HFFc6 (cell line): ENCODE results near the gene DOK4. TPM values are rescaled to one million over a fixed set of nuclear protein-coding genes. Genes with fewer than 3 reads are reported as not detected.
A peak's percentile ranks its signal among the peaks of the same experiment; 100 is the strongest.

Experiments used
- DNase-seq: peaks from one replicate; pipeline ENCODE4 v3.0.0-alpha.2; 2018
- H3K27ac Mint-ChIP-seq: 2 replicates; pipeline ENCODE4 v1.8.0; 2020; ENCODE audit warnings: mild to moderate bottlenecking, mixed read lengths
- H3K27me3 Mint-ChIP-seq: 2 replicates; pipeline ENCODE4 v1.8.0; 2021; ENCODE audit warnings: mild to moderate bottlenecking, moderate library complexity, mixed read lengths; ENCODE audit not compliant: insufficient read depth
- H3K36me3 Mint-ChIP-seq: 2 replicates; pipeline ENCODE4 v1.8.0; 2021; ENCODE audit warnings: low read depth, mixed read lengths
- H3K4me1 Mint-ChIP-seq: 2 replicates; pipeline ENCODE4 v1.8.0; 2020; ENCODE audit warnings: low read depth, mixed read lengths
- H3K4me3 Mint-ChIP-seq: 2 replicates; pipeline ENCODE4 v1.8.0; 2020; ENCODE audit warnings: mild to moderate bottlenecking, moderate library complexity, mixed read lengths
- H3K9me3 Mint-ChIP-seq: 2 replicates; pipeline ENCODE4 v1.8.0; 2020; ENCODE audit warnings: mild to moderate bottlenecking, mixed read lengths
- total RNA-seq, 6 experiments: library from RNA; stranded (reverse); fragmentation: NEBNext Ultra II Directional; extraction: Animal tissue kit (Norgen Biotek cat#: 25700); gene quantifications; 2 replicates in 1 of 6; 3 replicates in 5 of 6; pipeline ENCODE4 v1.2.3, GENCODE V29; 2021
- TF ChIP-seq, protein P1 (sequence below): fragments of 200-600 bp; sonication (generic); IDR thresholded peaks from 2 replicates; pipeline ENCODE4 v1.5.0; 2021; ENCODE audit warnings: antibody characterized with exemption, mild to moderate bottlenecking

DOK4 gene
- total RNA-seq, 6 experiments from 2014 or later = 24.4 to 28.9 (median 24.9) TPM

GRCh38 chr16:57518922-57519321, 32.6 kb upstream of the DOK4 start:
- Mint-ChIP-seq H3K4me1 (no peaks in the 10 kb centered on the region), H3K27ac (no peak overlapping the region), H3K36me3 (no peaks in the 10 kb centered on the region), H3K27me3 (peaks cover 5% of the 10 kb centered on the region; the same call in 1 of the 2 replicates), H3K9me3 (no peaks in the 10 kb centered on the region), H3K4me3 (no peak overlapping the region)
- TF ChIP-seq, protein P1, sequence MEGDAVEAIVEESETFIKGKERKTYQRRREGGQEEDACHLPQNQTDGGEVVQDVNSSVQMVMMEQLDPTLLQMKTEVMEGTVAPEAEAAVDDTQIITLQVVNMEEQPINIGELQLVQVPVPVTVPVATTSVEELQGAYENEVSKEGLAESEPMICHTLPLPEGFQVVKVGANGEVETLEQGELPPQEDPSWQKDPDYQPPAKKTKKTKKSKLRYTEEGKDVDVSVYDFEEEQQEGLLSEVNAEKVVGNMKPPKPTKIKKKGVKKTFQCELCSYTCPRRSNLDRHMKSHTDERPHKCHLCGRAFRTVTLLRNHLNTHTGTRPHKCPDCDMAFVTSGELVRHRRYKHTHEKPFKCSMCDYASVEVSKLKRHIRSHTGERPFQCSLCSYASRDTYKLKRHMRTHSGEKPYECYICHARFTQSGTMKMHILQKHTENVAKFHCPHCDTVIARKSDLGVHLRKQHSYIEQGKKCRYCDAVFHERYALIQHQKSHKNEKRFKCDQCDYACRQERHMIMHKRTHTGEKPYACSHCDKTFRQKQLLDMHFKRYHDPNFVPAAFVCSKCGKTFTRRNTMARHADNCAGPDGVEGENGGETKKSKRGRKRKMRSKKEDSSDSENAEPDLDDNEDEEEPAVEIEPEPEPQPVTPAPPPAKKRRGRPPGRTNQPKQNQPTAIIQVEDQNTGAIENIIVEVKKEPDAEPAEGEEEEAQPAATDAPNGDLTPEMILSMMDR = no peak
- DNase-seq = no peak

DNA sequence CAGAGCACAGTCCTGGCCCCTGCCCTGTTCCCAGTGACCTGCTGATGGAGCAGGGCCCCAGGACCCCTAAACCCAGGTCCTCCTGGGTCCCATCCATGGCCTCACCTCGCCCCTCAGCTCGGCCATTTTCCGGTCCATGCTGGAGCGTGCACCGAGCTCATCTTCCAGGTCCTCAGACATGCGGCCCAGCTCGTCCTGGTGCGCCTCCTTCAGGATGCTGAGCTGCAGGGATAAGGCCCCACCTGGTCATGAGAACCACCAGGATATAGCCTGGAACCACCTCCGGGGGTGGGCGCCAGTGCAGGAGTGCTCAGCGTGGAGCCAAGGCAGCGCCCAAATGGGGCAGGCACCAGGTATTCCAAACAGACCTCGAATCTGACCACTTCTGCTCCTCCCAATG, 32.2 kb upstream of the DOK4 start:
- no peak for DNase-seq
- Mint-ChIP-seq H3K27ac (no peak overlapping the region), H3K36me3 (no peaks in the 10 kb centered on the region), H3K4me1 (no peaks in the 10 kb centered on the region), H3K4me3 (no peak overlapping the region), H3K27me3 (peaks cover 5% of the 10 kb centered on the region; the same call in 1 of the 2 replicates), H3K9me3 (no peaks in the 10 kb centered on the region)
- TF ChIP-seq, protein P1 = peak; percentile 8; the same call in 1 of the 2 replicates

DNA sequence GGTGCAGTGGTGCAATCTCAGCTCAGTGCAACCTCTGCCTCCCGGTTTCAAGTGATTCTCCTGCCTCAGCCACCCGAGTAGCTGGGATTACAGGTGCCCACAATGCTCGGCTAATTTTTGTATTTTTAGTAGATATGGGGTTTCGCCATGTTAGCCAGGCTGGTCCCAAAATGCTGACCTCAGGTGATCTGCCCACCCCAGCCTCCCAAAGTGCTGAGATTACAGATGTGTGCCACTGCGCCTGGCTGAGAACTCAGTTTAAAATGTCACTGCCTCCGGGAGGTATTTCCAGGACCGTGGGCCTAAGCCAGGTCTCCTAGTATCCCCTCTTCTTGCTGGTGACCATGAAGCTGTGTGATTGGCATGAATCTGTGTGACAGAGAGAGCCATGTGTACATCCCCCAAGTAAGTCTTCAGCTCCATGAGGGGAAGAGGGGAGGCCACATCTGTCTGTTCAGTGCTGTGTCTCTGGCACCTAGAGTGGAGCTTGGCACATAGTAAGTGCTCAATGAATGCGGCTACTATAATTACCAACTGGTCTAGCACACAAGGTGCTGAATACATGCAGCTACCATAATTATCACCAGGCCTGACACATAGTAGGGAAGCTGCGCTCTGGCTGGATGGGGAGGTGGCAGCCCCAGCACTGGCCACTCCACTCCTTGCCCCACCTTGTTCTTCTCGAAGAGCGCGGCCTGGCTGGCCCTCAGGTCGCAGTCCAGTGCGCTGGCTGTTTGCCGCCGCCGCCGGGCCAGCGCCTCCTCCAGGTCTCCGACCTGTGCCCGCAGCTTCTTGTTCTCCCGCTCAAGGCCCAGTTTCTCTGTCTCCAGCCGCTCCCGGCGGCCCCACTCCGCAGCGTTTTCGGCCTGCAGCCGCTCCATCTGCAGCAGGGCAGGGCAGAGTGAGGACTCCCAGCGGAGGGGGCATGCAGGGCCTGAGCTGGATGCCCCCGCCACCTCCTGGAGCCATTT, 31.4 kb upstream of the DOK4 start:
- H3K4me3 Mint-ChIP-seq = no peak overlapping the region
- no peaks in the 10 kb centered on the region for H3K9me3 Mint-ChIP-seq
- H3K27ac Mint-ChIP-seq = no peak overlapping the region
- H3K27me3 Mint-ChIP-seq = peaks cover 3% of the 10 kb centered on the region; the same call in 1 of the 2 replicates
- H3K36me3 Mint-ChIP-seq = no peaks in the 10 kb centered on the region
- no peaks in the 10 kb centered on the region for H3K4me1 Mint-ChIP-seq
- TF ChIP-seq, protein P1 = no peak
- DNase-seq = no peak

DNA sequence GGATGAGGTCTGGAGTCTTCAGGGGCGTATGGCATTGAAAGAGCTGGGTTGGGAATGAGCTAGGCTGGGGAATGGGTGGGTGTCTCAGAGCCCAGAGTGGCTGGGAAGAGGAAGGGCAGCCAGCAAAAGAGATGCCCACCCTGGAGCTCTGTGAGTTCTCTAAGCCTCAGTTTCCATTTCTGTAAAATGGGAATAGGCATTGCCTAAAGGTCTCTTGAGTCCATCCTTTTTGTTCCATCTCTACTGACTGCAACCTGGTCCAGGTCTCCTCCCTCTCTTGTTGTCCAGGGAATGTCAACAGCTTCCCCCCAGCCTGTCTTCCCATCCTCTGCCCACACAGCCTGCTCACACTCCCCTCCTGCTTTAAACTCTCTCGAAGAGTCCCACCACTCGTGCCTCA, 30.5 kb upstream of the DOK4 start:
- no peaks in the 10 kb centered on the region for H3K9me3 Mint-ChIP-seq
- H3K4me3 Mint-ChIP-seq = no peak overlapping the region
- TF ChIP-seq, protein P1 = no peak
- peaks cover 3% of the 10 kb centered on the region; the same call in 1 of the 2 replicates for H3K27me3 Mint-ChIP-seq
- H3K4me1 Mint-ChIP-seq = no peaks in the 10 kb centered on the region
- no peaks in the 10 kb centered on the region for H3K36me3 Mint-ChIP-seq
- H3K27ac Mint-ChIP-seq = no peak overlapping the region
- no peak for DNase-seq

DNA sequence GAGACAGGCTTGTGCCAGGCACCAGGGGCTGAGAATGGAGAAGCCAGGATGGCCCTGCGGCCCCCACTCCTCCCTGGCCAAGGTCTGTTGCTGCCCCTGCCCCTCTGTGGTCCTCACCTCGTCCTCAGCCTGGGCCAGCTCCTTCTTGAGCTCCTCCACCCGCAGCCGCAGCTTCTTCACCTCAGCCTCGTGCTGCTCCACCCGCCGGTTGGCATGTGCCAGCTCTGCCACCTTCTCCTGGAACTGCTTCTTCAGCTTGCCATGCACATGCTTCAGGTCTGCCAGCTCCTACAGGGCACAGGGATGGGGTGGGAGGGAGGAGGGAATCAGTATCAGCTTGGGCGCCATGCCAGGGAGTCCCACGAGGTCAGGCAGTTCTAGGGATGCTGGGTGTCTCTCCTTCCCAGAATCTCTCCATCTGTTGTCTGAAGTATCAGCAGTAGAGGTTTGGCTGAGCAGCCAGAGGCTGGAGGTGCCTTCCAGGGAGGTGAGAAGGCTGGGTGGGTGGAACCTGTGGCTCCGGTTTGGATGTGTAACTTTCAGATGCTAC, 30.0 kb upstream of the DOK4 start:
- Mint-ChIP-seq H3K36me3 (no peaks in the 10 kb centered on the region), H3K9me3 (no peaks in the 10 kb centered on the region), H3K27ac (no peak overlapping the region), H3K4me3 (no peak overlapping the region), H3K4me1 (no peaks in the 10 kb centered on the region), H3K27me3 (peaks cover 3% of the 10 kb centered on the region; the same call in 1 of the 2 replicates)
- TF ChIP-seq, protein P1 = no peak
- no peak for DNase-seq
